ENCODE measurements around the gene ADAMTS17. TPM values are rescaled to one million over a fixed set of nuclear protein-coding genes. Genes with fewer than 3 reads are reported as not detected.

Gene ADAMTS17
- total and polyA plus RNA-seq, 7 donors = 4.4 to 93.0 (median 7.2) TPM

GRCh38 chr15:100189319-100189718 is 152.5 kb downstream of the ADAMTS17 start:
- peak in 1 of 2 donors; percentile 23 for DNase-seq
- Histone ChIP-seq H3K27ac (no peak overlapping the region), H3K36me3 (ENCODE audit: insufficient read depth in 1 of 2, low read depth in 1 of 2) (no peaks in the 10 kb centered on the region), H3K4me1 (no peaks in the 10 kb centered on the region), H3K9me3 (no peaks in the 10 kb centered on the region), H3K4me3 (no peak overlapping the region), H3K27me3 (ENCODE audit: insufficient read depth in 3 of 3, low read length in 2 of 3) (no peaks in the 10 kb centered on the region)
- TF ChIP-seq CTCF (IDR thresholded peaks at IDR 0.05) = no peak
- no peak for ATAC-seq
- 68 to 83% (median 78%) methylated on average over 6 of the region's 6 CpGs for WGBS, 3 donors
- intact Hi-C loops (cut with DNase I) = no loop called here

- no peak overlapping the region for H3K4me3 ChIP-seq
- H3K27ac ChIP-seq = no peak overlapping the region
- no peaks in the 10 kb centered on the region for H3K27me3 ChIP-seq (ENCODE audit: insufficient read depth in 3 of 3, low read length in 2 of 3)
- no peaks in the 10 kb centered on the region for H3K9me3 ChIP-seq
- H3K36me3 ChIP-seq (ENCODE audit: insufficient read depth in 1 of 2, low read depth in 1 of 2) = no peaks in the 10 kb centered on the region
- DNase-seq (peak in 1 of 2 donors; percentile 4), ATAC-seq (no peak)
- intact Hi-C loops (cut with DNase I) = no loop called here
- 93 to 96% (median 95%) methylated on average over 8 of the region's 8 CpGs for WGBS, 3 donors
- no peak for TF ChIP-seq CTCF (IDR thresholded peaks at IDR 0.05)
- no peaks in the 10 kb centered on the region for H3K4me1 ChIP-seq
These were observed 154.1 kb downstream of the ADAMTS17 start for GRCh38 chr15:100187677-100188076.

- 77 to 84% (median 80%) methylated on average over 6 of the region's 6 CpGs for WGBS, 3 donors
- no peaks in the 10 kb centered on the region for H3K4me1 ChIP-seq
- H3K27me3 ChIP-seq (ENCODE audit: insufficient read depth in 3 of 3, low read length in 2 of 3) = no peaks in the 10 kb centered on the region
- intact Hi-C loops (cut with DNase I) = no loop called here
- no peaks in the 10 kb centered on the region for H3K36me3 ChIP-seq (ENCODE audit: insufficient read depth in 1 of 2, low read depth in 1 of 2)
- DNase-seq (peak in 1 of 2 donors; percentile 2), ATAC-seq (no peak)
- no peak overlapping the region for H3K27ac ChIP-seq
- TF ChIP-seq CTCF (IDR thresholded peaks at IDR 0.05) = no peak
- no peak overlapping the region for H3K4me3 ChIP-seq
- H3K9me3 ChIP-seq = no peaks in the 10 kb centered on the region
These were observed 154.8 kb downstream of the ADAMTS17 start for GRCh38 chr15:100186960-100187359.

GRCh38 chr15:100186366-100186765 is 155.4 kb downstream of the ADAMTS17 start:
- intact Hi-C loops (cut with DNase I) = no loop called here
- DNase-seq (peak in 1 of 2 donors; percentile 7), ATAC-seq (no peak)
- Histone ChIP-seq H3K36me3 (ENCODE audit: insufficient read depth in 1 of 2, low read depth in 1 of 2) (no peaks in the 10 kb centered on the region), H3K27me3 (ENCODE audit: insufficient read depth in 3 of 3, low read length in 2 of 3) (no peaks in the 10 kb centered on the region), H3K9me3 (no peaks in the 10 kb centered on the region), H3K27ac (no peak overlapping the region), H3K4me3 (no peak overlapping the region), H3K4me1 (no peaks in the 10 kb centered on the region)
- 94 to 97% (median 94%) methylated on average over 5 of the region's 5 CpGs for WGBS, 3 donors
- TF ChIP-seq CTCF (IDR thresholded peaks at IDR 0.05) = no peak

GRCh38 chr15:100183921-100184495 is 157.8 kb downstream of the ADAMTS17 start:
- no peak overlapping the region for H3K27ac ChIP-seq
- intact Hi-C loops (cut with DNase I) = no loop called here
- 91 to 94% (median 91%) methylated on average over 4 of the region's 4 CpGs for WGBS, 3 donors
- H3K4me1 ChIP-seq = no peaks in the 10 kb centered on the region
- H3K36me3 ChIP-seq (ENCODE audit: insufficient read depth in 1 of 2, low read depth in 1 of 2) = no peaks in the 10 kb centered on the region
- ATAC-seq (no peak), DNase-seq (peak in 1 of 2 donors; percentile 8)
- no peaks in the 10 kb centered on the region for H3K27me3 ChIP-seq (ENCODE audit: insufficient read depth in 3 of 3, low read length in 2 of 3)
- no peaks in the 10 kb centered on the region for H3K9me3 ChIP-seq
- H3K4me3 ChIP-seq = no peak overlapping the region
- no peak for TF ChIP-seq CTCF (IDR thresholded peaks at IDR 0.05)

Data from psoas muscle (tissue), 8 donors.